NCI-H526 (cell line): ENCODE measurements around the gene KDM4B.

ENCODE experiments used
- DNase-seq, 2 experiments: peaks; one replicate each; lab custom pipeline; 2025; lab: John Stamatoyannopoulos, UW

KDM4B gene

DNA sequence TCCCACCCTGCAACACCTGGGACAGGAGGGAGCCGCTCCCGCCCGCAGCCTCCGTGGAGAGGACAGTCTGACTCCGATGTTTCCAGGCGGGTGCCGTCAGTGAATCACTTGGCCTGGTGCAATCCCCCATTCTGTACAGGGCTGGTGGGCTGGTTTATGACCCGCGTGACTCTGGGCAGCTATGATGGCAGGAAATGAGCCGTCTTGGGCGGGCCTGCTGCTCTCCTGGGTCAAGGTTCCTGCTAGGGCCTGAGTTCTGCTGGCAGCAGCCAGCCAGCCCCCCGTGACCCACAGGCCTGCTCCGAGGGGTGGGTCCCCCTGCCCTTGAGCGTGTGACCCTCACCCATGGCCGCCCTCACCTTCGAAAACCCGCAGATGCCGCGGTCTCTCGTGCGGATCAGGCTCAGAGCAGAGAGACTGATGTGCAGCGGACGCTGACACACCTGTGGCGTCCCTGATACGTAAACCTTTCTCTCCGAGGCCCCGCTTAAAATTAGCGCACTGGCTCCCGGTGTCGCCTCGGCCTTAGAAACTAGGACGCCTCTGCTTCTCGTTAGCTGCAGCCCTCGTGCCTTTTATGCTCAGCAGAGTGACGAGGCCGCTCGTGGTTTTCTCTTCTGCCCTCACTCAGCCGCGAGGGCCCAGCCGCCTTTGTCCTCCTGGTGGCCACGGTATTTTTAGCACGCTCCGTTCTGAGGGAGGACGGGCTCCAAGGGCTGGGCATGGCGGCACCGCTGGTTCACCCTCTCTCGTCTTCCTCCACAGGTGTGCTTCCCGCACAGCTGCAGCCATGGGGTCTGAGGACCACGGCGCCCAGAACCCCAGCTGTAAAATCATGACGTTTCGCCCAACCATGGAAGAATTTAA is 63.4 kb downstream of the KDM4B start:
- DNase-seq = no peak

DNA sequence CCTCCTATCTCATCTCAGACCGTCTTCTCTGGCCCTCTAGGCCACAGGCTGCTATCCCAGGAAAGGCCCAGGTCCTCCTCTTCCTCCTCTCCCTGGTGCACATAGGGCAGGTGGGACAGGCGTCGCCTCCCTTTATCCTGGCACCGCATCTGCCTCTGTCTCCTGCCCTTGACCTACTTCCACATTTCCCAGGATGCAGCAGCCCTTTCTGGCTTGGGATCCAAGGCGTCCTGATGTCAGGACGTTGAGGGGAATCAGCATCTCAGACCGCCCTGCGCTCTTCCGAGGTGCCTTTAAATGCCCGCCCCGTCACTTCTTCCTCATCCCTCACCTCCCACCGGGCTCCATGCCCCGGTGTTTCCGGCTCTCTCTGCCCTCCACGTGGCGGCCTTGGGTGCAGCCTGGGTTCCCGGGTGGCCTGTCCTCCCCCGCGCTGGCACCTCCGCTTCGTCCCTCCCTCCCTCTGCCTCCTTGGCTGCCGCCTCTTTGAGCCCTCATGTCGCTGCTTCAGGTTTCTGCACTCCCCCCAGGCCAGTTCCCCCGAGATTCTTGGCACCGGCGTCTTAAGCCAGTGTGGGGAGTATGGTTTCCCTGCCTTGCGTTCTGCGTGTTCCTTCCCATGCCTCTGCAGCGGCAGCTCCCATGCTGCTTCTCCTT is 66.3 kb downstream of the KDM4B start:
- no peak for DNase-seq

DNA sequence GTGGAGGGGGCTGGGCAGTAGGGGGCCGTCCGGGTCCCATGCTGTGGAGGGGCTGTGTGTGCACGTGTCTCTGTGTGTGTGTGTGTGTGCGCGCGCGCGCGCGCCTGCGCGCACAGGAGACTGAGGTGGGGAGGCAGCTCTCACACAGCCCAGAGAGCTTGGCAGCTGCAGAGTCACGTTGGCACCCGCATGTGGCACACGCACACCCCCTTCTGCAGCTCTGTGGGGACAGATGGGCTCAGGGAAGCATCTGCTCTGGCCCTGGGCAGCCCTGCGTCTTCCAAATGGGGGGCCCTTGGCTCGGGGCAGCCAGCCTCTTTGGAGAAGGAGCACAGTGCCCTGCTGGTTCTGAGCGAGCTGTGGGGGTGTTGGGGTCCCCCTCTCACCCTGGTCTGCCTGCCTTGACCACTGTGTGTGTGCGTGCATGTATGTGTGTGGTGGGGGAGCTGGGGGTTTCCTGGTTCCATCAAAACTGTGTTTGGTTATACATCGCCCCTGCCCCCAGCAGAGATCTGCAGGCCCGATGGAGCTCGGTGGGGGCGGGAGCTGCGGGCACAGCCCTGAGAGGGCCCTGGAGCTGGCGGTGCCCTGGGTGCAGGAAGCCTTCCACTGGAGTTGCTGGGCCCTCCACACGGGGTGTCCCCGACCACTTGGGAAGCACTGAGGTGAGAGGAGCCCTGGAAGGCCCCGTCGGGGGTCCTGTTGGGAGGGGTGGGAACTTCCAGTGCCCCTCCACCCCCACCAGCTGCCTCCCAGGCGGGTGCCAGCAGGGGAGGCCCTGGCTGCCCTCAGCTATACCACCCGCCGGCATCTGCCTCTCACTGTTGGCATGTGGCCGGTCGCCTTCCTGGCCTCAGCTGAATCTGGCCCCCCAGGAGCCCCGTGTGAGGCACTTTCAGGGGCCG is 67.1 kb downstream of the KDM4B start:
- DNase-seq = no peak

DNA sequence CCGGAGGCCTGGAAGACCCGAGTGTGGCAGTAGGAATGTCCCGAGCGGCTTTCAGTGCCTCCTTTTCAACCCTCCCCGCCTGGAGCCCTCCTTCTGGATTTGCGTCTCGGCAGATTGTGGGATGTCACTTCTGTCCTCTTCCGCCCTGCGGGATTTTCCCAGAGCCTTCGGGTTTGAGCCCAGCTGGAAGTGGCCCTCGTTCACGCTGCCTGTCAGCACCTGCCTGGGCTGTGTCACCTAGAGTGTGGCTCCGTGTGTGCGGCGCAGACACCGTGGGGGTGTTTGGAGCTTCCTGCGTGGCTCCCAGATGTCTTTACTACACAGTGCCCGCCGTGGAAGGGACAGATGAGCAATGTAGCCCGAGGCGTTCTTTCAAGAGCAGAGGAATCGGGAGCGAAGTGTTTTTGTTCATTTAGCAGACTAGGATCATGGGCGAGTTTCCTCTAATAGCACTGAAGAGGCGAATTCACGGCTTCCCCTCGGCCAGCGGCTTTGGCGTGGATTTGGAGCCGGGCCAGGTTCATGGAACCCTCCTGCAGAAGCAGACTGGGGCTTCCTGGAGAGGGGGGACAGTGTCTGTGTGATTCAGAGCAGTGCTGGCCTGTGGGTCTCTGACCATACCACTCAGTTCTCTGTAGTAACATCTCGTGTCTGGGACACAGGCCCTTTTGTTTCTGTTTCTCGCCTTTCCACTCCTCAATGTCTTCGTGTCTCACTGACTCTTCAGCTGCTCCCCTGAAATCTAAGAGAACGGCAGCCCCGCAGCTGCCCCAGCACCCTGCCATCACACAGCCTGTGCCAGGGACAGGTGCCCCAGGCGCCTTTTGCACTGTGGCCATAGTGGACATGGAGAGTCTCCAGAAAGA is 68.0 kb downstream of the KDM4B start:
- DNase-seq = no peak

DNA sequence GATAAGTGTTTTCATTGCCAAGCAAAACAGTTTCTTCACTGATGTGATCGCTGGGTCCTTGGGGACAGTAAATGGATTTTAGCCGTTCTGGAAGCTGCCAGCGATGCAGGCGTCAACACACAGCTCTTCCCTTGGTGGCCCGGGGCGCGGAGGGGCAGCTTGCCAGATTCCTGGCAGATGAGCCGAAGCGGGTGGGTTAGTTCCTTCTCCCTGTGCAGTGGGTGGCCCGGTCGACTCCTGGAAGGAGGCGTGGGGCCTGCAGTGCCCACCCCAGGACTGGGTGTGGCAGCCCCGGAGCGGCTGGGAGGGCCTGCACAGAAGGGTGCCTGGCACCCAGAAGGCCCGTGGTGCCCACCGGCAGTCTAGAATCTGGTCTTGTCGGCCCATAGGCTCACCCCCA is 69.0 kb downstream of the KDM4B start:
- no peak for DNase-seq

DNA sequence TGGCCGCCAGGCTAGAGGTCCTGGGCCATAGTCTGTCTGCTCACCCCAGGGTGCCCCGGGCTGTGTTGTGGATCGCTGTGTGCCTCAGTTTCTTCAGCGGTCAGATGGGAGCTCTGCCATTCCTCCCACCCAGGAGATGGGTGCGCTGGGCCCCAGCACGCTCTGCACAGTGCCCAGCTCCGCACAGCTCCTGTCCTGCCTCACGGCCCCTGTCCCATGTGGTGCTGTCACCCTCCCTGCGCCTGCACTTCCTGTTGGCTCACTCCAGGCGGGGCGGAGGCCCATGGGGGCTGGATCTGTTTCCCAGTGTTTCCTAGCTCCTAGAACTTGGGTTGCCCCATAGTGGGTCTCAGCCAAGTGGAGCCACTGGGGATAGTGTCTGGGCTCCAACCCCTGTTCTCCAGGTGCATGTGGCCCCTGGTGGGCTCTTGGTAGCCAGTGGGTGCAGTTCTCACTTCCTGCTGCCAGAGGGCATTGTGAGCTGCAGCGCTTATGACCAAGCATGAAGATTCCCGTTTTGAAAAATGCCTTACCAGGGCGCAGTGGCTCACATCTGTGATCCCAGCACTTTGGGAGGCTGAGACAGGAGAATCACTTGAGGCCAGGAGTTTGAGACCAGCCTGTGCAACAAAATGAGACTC is 69.8 kb downstream of the KDM4B start:
- DNase-seq = peak in 1 of 2 experiments; percentile 18

DNA sequence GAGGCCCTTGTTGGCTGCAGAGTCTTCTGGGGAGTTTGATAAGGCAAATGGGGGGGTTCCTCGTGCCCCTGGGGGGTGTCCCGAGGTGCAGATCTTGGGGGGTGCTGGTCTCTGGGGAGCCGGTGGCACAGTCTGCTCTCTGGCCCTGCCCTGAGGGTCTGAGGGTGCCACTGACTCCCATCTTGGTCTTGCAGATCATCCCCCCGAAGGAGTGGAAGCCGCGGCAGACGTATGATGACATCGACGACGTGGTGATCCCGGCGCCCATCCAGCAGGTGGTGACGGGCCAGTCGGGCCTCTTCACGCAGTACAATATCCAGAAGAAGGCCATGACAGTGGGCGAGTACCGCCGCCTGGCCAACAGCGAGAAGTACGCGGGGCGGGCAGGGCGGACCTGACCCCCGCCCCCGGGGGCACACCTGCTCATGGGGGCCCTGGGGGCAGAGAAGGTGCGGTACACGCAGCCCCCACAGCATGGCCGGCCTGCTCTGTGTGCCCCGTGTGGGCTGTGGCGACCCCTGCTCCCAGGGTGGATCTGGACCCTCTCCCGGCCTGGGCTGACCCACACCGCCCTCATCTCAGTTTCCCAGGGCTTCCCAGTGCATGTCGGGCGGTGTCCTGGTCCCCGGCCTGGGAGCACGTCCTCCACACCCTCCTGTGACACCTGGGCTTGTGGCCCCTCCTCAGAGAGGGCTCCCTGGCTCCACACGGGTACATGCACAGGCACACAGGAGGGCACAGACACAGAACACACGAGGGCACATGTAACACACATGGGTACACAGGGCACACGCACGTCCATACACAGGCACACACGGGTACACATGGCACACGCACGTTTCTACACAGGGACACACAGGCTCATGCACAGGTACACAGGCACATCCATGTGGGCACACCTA is 71.0 kb downstream of the KDM4B start:
- no peak for DNase-seq

DNA sequence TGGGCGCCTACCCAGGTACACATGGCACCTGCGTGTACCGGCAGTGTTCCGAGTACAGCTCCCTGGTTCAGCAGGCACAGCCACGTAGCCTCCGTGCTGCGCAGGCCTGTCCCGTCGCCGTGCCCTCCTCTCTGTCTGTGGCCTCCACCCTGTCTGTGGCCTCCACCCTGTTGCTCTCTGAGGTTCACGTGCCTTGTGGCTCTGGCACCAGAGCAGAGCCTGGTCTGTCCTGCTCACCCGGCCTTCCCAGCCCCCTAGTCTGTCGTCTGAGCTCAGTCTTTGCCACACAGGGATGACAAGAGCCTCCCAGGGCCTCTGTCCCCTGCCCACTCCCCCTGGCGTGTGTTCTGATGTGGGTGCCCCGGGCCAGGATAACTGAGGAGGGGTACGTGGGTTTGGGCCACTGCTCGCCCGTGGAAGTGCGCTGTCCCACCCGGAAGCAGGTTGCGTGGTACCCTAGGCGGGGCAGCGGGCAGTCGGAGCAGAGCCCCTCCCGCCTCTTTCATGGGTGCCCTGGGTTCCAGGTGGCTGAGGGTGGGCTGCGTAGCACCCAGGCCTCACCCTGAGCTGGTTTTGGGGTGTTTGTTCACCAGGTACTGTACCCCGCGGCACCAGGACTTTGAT is 71.7 kb downstream of the KDM4B start:
- no peak for DNase-seq

DNA sequence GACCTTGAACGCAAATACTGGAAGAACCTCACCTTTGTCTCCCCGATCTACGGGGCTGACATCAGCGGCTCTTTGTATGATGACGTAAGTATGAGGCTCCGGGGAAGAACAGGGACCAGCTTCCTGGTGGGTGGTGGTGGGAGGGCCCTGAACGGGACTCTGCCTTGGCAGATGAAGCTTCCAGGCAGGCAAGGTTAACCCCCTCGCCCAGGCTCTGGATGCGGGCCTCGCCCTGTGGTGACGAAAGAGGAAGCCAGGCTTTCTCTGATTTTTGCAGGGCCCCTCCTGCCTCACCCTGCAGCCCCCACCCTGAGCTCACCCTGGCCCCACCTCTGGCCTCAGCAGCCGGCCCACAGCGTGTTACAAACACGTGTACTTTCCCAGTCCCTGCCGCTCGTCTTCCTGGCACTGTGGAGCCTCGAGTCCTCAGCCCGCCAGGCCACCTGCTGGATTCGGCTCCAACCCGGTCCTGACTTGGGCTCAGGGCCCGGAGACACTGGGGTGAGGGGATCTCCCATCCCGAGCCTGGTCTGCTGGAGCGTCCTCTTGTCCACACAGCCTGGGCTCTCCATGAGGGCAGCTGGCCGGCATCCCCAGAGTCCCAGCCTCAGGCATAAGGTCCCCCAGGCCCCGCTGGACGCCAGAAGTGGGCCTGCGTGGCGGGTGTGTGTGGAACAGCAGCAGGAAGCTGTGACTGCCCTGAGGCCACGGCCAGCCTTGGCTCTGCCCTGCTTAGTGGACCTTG is 72.4 kb downstream of the KDM4B start:
- no peak for DNase-seq

DNA sequence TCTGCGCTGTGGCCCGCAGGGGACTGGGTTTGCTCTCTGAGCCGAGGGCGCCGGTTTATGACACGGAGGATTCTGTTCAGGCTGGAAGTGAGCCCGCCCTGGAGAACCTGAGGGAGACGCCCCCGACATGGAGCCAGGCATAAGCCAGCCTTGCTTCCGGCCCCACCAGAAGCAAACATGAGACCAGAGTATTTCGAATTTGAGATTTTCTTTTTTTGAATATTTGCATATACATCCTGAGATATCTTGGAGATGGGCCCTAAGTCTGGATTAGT is 72.9 kb downstream of the KDM4B start:
- DNase-seq = no peak

DNA sequence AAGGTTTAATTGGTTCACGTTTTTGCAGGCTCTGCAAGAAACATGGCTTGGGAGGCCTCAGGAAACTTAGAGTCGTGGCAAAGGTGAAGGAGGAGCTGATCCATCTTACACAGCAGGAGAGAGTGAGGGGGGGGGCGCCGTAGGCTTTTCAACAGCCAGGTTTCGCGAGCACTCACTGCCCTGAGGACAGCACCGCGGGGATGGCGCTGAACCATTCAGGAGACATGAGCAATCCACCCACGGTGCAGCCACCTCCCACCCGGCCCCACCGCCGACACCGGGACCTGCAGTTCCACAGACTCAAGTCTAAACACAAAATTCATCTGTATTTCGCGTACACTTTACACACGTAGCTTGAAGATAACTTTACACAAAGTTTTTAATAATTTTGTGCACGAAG is 73.6 kb downstream of the KDM4B start:
- DNase-seq = no peak

DNA sequence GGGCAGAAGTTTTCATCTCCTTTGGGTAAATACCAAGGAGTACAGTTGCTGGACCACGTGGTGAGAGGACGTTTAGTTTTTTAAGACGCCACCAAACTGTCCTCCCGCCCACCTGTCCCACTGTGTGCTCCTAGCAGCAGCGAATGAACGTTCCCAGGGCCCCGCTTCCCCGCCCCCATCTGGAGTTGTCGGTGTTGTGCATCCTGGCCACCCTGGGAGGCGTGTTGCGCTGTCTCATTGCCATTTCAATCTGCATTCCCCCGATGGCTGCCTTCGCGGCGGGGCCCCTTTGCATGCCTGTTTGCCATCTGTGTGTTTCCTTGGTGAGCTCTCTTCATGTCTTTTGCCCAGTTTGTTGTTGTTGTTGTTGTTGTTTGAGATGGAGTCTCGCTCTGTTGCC is 76.1 kb downstream of the KDM4B start:
- no peak for DNase-seq

DNA sequence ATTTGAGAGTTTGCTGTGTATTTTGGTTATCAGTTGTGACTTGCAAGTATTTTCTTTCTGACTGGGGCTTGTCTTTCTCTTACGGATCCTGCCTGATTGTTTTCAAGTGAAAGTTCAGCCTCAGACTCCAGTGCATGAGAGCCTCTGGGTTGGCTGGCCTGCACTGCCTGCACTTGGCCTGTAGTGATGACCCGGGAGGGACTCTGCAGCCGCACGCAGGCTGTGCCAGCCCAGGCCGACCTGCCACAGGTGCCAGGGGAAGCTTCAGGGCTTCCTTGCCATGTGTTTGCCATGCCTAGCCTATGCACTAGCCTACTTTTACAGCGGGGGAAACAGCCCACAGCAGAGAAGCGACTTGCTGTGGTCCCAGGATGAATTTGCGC is 77.0 kb downstream of the KDM4B start:
- DNase-seq = no peak

DNA sequence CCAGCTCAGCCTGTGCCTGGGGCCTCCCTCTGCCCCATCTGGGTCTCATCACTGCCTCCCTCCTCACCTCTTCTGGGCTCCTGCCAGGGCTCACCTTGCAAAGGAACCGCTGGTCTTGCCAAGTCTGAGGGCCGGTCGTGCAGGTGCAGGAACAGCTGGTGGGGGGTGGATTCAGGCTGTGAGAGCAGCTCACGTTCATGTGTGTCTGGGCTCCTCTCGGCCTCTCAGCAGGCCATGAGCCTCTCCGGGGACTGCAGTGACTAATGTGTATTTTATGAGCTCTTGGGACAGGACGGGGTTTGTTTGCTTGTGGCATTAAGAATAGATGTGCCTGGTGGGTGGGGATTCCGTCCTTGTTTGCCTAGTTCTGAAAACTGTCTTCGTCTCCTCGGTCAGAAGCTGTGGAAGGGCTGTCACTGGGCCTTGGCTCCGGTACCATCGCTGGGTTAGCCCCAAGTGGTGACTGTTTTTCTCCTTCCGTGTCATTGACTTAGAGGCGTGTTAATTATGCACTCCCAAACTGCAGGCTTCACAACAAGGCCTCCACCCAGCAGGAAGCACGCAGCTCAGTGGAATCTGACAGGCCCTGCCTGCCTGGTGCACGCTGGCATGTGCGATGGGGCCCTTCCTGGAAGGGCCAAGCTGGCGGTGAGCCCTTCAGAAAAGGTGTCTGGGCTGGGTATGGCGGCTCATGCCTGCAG is 77.6 kb downstream of the KDM4B start:
- peak; percentile 19 to 58 for DNase-seq

DNA sequence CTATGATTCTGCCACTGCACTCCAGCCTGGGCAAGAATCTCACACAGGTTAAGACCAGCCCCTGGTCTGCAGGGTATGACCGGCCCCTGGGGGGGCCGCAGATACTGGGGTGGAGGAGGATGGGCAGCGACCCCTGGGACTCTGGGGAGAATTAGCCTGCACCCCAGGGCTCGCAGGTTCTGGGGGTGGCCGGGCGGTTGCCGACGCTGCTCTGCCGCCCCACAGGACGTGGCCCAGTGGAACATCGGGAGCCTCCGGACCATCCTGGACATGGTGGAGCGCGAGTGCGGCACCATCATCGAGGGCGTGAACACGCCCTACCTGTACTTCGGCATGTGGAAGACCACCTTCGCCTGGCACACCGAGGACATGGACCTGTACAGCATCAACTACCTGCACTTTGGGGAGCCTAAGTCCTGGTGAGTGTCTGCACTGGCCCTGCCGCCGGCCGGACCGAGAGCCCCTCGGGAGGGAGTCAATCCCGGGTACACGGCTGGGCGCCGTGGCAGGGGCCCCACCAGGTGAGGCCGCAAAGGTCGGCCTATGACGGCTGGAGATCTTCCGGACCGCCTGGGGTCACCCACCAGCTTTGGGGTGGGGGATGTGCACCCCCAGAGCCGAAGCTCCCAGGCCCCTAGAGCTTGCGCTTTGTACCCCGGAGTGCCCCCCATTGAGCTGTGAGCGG is 78.5 kb downstream of the KDM4B start:
- no peak for DNase-seq

DNA sequence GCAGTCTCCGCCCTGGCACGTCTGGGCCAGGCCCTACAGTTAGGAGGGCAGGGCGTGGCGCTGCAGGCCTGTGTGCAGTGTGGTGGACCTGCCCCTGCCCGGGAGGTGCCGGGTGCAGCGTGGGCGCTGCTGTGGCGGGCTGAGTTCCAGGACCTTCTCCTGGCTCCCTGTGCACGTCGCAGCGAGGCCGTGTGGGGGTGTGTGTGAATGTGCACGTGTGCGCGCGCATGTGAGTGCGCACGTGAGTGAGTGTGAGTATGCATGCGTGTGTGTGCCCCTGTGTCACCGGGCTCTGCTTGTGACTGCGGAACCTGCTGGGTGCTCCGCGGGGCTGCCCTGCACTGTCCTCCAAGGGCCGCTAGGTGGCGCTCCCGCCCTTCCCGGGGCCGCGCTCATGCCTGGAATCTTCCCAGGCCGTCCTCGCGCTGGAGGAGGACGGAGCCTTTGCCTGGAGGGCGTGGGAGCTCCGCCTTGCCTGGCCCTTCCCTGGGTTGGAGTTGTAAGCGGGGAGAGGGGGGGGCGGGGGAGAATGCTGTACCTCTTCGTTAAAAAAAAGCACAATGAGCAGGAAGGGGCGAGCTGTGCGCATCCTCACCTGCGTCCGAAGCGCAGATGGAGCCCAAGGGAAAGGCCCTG is 79.3 kb downstream of the KDM4B start:
- peak in 1 of 2 experiments; percentile 70 for DNase-seq
